ENCODE data around the gene FAM161A. TPM values are rescaled to one million over a fixed set of nuclear protein-coding genes. Genes with fewer than 3 reads are reported as not detected.
"Not testable (repeated sequence)": the region's sequence is repeated elsewhere in the genome, so short reads cannot be mapped to it uniquely, and the experiment has no call there.

The FAM161A gene
- total RNA-seq, 5 donors from 2014 or later (not counting 1 experiment from before 2014, with no cell fraction given): 1.8 to 4.3 (median 4.0) TPM

GRCh38 chr2:61808693-61809092 is 45.2 kb downstream of the FAM161A start:
- H3K4me1 Mint-ChIP-seq; ATAC-seq (replicated peaks in 1 of 4); CTCF ChIA-PET; DNase-seq; H3K36me3 ChIP-seq (ENCODE audit: control insufficient read depth in 2 of 2, extremely low read depth in 1 of 2, insufficient read depth in 1 of 2, low read length in 1 of 2); H3K27ac Mint-ChIP-seq; H3K27me3 Mint-ChIP-seq; H3K27ac ChIP-seq (ENCODE audit: low read length); H3K36me3 Mint-ChIP-seq; H3K27me3 ChIP-seq (replicated peaks in 1 of 2; ENCODE audit: control insufficient read depth in 2 of 2, extremely low read depth in 1 of 2, insufficient read depth in 2 of 2, low read length in 1 of 2); H3K9me3 Mint-ChIP-seq; H3K4me1 ChIP-seq (ENCODE audit: control insufficient read depth in 1 of 2, extremely low read depth in 1 of 2, insufficient read depth in 2 of 2, low read length in 2 of 2); H3K4me3 Mint-ChIP-seq; POLR2A ChIA-PET; H3K4me3 ChIP-seq (ENCODE audit: control insufficient read depth in 1 of 2, extremely low read depth in 1 of 2, low read length in 1 of 2); H3K9me3 ChIP-seq: not testable (repeated sequence)
- no CpG with 5 or more reads among the region's 5 CpGs for WGBS (ENCODE audit: insufficient coverage)

- H3K9me3 Mint-ChIP-seq: no peaks in the 10 kb centered on the region
- Histone ChIP-seq H3K36me3 (ENCODE audit: control insufficient read depth in 2 of 2, extremely low read depth in 1 of 2, insufficient read depth in 1 of 2, low read length in 1 of 2) (no peaks in the 10 kb centered on the region), H3K27me3 (replicated peaks in 1 of 2; ENCODE audit: control insufficient read depth in 2 of 2, extremely low read depth in 1 of 2, insufficient read depth in 2 of 2, low read length in 1 of 2) (peaks cover 0 to 2% of the 10 kb centered on the region in 2 experiments), H3K4me3 (ENCODE audit: control insufficient read depth in 1 of 2, extremely low read depth in 1 of 2, low read length in 1 of 2) (no peak overlapping the region), H3K9me3 (no peaks in the 10 kb centered on the region), H3K4me1 (ENCODE audit: control insufficient read depth in 1 of 2, extremely low read depth in 1 of 2, insufficient read depth in 2 of 2, low read length in 2 of 2) (no peaks in the 10 kb centered on the region), H3K27ac (ENCODE audit: low read length) (no peak overlapping the region)
- no peak overlapping the region for H3K4me3 Mint-ChIP-seq
- no CpG with 5 or more reads among the region's 3 CpGs for WGBS (ENCODE audit: insufficient coverage)
- no peak for DNase-seq
- ChIA-PET POLR2A (no interaction called here), CTCF (interaction anchor here in 1 of 2 donors (0.7 kb wide), 1 partner anchor 144 kb away, joined by 9 read pairs; no protein-coding TSS in a partner anchor)
- H3K27ac Mint-ChIP-seq: no peak overlapping the region
- ATAC-seq (replicated peaks in 1 of 4): no peak
- H3K4me1 Mint-ChIP-seq: peaks cover 0 to 2% (median 0%) of the 10 kb centered on the region in 3 donors
- H3K27me3 Mint-ChIP-seq: peaks cover 7 to 13% of the 10 kb centered on the region in 2 donors
- H3K36me3 Mint-ChIP-seq: no peaks in the 10 kb centered on the region
Observed at GRCh38 chr2:61807036-61807757, 46.7 kb downstream of the FAM161A start.

DNA sequence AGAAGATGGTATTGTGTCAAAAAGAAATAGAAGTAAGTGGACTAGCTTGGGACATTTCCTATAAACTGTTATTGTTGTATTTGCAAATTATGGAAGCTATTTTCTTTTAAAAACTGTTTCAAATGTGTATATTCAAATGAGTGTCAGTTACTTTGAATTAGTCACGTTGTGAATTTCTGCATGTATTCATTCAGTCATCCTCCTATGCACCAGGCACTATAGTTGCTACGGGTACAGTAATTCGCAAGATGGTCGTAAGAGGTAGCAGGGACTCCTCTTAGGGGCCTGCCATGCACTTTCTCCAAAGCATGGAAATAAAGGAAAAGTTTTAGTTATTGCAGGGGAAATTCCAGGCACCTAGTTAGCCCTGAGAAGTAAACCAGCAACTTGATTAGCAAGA is 51.3 kb downstream of the FAM161A start:
- DNase-seq: no peak
- ChIA-PET CTCF (interaction anchor here in 1 of 2 donors (0.7 kb wide), 1 partner anchor 265 kb away, joined by 3 read pairs; no protein-coding TSS in a partner anchor), POLR2A (no interaction called here)
- no peaks in the 10 kb centered on the region for H3K9me3 ChIP-seq
- no peaks in the 10 kb centered on the region for H3K36me3 ChIP-seq (ENCODE audit: control insufficient read depth in 2 of 2, extremely low read depth in 1 of 2, insufficient read depth in 1 of 2, low read length in 1 of 2)
- H3K9me3 Mint-ChIP-seq: no peaks in the 10 kb centered on the region
- peaks cover 16% of the 10 kb centered on the region in 2 donors for H3K27me3 Mint-ChIP-seq
- peaks cover 0 to 13% of the 10 kb centered on the region in 2 experiments for H3K27me3 ChIP-seq (replicated peaks in 1 of 2; ENCODE audit: control insufficient read depth in 2 of 2, extremely low read depth in 1 of 2, insufficient read depth in 2 of 2, low read length in 1 of 2)
- no peak overlapping the region for H3K4me3 ChIP-seq (ENCODE audit: control insufficient read depth in 1 of 2, extremely low read depth in 1 of 2, low read length in 1 of 2)
- H3K4me1 Mint-ChIP-seq: peaks cover 0 to 2% (median 0%) of the 10 kb centered on the region in 3 donors
- no peak overlapping the region for H3K27ac ChIP-seq (ENCODE audit: low read length)
- no peak overlapping the region for H3K27ac Mint-ChIP-seq
- H3K36me3 Mint-ChIP-seq: no peaks in the 10 kb centered on the region
- H3K4me3 Mint-ChIP-seq: no peak overlapping the region
- 74% methylated on average over 3 of the region's 4 CpGs for WGBS (ENCODE audit: insufficient coverage)
- H3K4me1 ChIP-seq (ENCODE audit: control insufficient read depth in 1 of 2, extremely low read depth in 1 of 2, insufficient read depth in 2 of 2, low read length in 2 of 2): no peaks in the 10 kb centered on the region
- no peak for ATAC-seq (replicated peaks in 1 of 4)

GRCh38 chr2:61799099-61799498 is 54.8 kb downstream of the FAM161A start:
- Histone ChIP-seq H3K36me3 (ENCODE audit: control insufficient read depth in 2 of 2, extremely low read depth in 1 of 2, insufficient read depth in 1 of 2, low read length in 1 of 2) (no peaks in the 10 kb centered on the region), H3K9me3 (no peaks in the 10 kb centered on the region), H3K4me3 (ENCODE audit: control insufficient read depth in 1 of 2, extremely low read depth in 1 of 2, low read length in 1 of 2) (no peak overlapping the region), H3K4me1 (ENCODE audit: control insufficient read depth in 1 of 2, extremely low read depth in 1 of 2, insufficient read depth in 2 of 2, low read length in 2 of 2) (no peaks in the 10 kb centered on the region), H3K27ac (ENCODE audit: low read length) (no peak overlapping the region), H3K27me3 (replicated peaks in 1 of 2; ENCODE audit: control insufficient read depth in 2 of 2, extremely low read depth in 1 of 2, insufficient read depth in 2 of 2, low read length in 1 of 2) (peaks cover 0 to 17% of the 10 kb centered on the region in 2 experiments)
- Mint-ChIP-seq H3K4me1 (no peaks in the 10 kb centered on the region), H3K4me3 (no peak overlapping the region), H3K36me3 (no peaks in the 10 kb centered on the region), H3K27ac (no peak overlapping the region), H3K27me3 (peaks cover 11 to 14% of the 10 kb centered on the region in 2 donors), H3K9me3 (no peaks in the 10 kb centered on the region)
- no peak for ATAC-seq (replicated peaks in 1 of 4)
- WGBS (ENCODE audit: insufficient coverage): 83% methylated on average over 4 of the region's 6 CpGs
- CTCF ChIA-PET: no interaction called here
- no peak for DNase-seq
- POLR2A ChIA-PET: no interaction called here

DNA sequence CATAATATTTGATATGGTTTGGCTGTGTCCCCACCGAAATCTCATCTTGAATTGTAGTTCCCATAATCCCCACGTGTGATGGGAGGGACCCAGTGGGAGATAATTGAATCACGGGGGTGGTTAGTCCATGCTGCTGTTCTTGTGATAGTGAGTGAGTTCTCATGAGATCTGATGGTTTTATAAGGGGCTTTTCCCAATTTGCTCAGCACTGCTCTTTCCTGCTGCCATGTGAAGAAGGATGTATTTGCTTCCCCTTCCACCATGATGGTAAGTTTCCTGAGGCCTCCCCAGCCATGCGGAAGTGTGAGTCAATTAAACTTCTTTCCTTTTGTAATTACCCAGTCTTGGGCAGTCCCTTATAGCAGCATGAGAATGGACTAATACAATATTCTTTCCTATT is 56.4 kb downstream of the FAM161A start:
- peaks cover 7 to 15% of the 10 kb centered on the region in 2 donors for H3K27me3 Mint-ChIP-seq
- ATAC-seq (replicated peaks in 1 of 4); H3K36me3 Mint-ChIP-seq; DNase-seq; CTCF ChIA-PET; H3K4me1 ChIP-seq (ENCODE audit: control insufficient read depth in 1 of 2, extremely low read depth in 1 of 2, insufficient read depth in 2 of 2, low read length in 2 of 2); POLR2A ChIA-PET; H3K4me3 Mint-ChIP-seq; H3K27ac ChIP-seq (ENCODE audit: low read length); H3K9me3 ChIP-seq; H3K4me1 Mint-ChIP-seq; H3K9me3 Mint-ChIP-seq; H3K27ac Mint-ChIP-seq; H3K36me3 ChIP-seq (ENCODE audit: control insufficient read depth in 2 of 2, extremely low read depth in 1 of 2, insufficient read depth in 1 of 2, low read length in 1 of 2); H3K4me3 ChIP-seq (ENCODE audit: control insufficient read depth in 1 of 2, extremely low read depth in 1 of 2, low read length in 1 of 2): not testable (repeated sequence)
- peaks cover 0 to 26% of the 10 kb centered on the region in 2 experiments for H3K27me3 ChIP-seq (replicated peaks in 1 of 2; ENCODE audit: control insufficient read depth in 2 of 2, extremely low read depth in 1 of 2, insufficient read depth in 2 of 2, low read length in 1 of 2)
- WGBS (ENCODE audit: insufficient coverage): no CpG with 5 or more reads among the region's 4 CpGs

GRCh38 chr2:61795408-61795807 is 58.5 kb downstream of the FAM161A start:
- H3K4me3 Mint-ChIP-seq: no peak overlapping the region
- no peak overlapping the region for H3K27ac Mint-ChIP-seq
- DNase-seq: no peak
- Histone ChIP-seq H3K27ac (ENCODE audit: low read length) (no peak overlapping the region), H3K27me3 (replicated peaks in 1 of 2; ENCODE audit: control insufficient read depth in 2 of 2, extremely low read depth in 1 of 2, insufficient read depth in 2 of 2, low read length in 1 of 2) (peaks cover 0 to 21% of the 10 kb centered on the region in 2 experiments), H3K4me1 (ENCODE audit: control insufficient read depth in 1 of 2, extremely low read depth in 1 of 2, insufficient read depth in 2 of 2, low read length in 2 of 2) (peaks cover 0 to 6% of the 10 kb centered on the region in 2 experiments), H3K9me3 (no peaks in the 10 kb centered on the region), H3K4me3 (ENCODE audit: control insufficient read depth in 1 of 2, extremely low read depth in 1 of 2, low read length in 1 of 2) (no peak overlapping the region), H3K36me3 (ENCODE audit: control insufficient read depth in 2 of 2, extremely low read depth in 1 of 2, insufficient read depth in 1 of 2, low read length in 1 of 2) (no peaks in the 10 kb centered on the region)
- no peaks in the 10 kb centered on the region for H3K36me3 Mint-ChIP-seq
- CTCF ChIA-PET: interaction anchor here (0.6 to 0.7 kb wide), 2 partner anchors 1180 to 1793 kb away, joined by 3 to 11 read pairs; partner anchors contain the start of gene WDPCP (in 1 of the 2)
- H3K4me1 Mint-ChIP-seq: peaks cover 0 to 8% (median 6%) of the 10 kb centered on the region in 3 donors
- no peak for ATAC-seq (replicated peaks in 1 of 4)
- WGBS (ENCODE audit: insufficient coverage): 100% methylated on average over 1 of the region's 2 CpGs
- POLR2A ChIA-PET: no interaction called here
- peaks cover 7 to 16% of the 10 kb centered on the region in 2 donors for H3K27me3 Mint-ChIP-seq
- H3K9me3 Mint-ChIP-seq: no peaks in the 10 kb centered on the region
